ENCODE measurements around the gene PIAS4. TPM values are rescaled to one million over a fixed set of nuclear protein-coding genes. Genes with fewer than 3 reads are reported as not detected.

The PIAS4 gene
- total and polyA plus RNA-seq, 2 of the 13 experiments (the other 11 are each of a cell fraction or from before 2014, with no cell fraction given), result 9.0 to 20.1 TPM

GRCh38 chr19:3958836-3959765, 48.4 kb upstream of the PIAS4 start:
- no peak for DNase-seq (ENCODE audit: low spot score)
- Histone ChIP-seq H4K20me1 (ENCODE audit: insufficient read depth, low read length) (no peaks in the 10 kb centered on the region), H3K9me3 (ENCODE audit: low read length) (no peaks in the 10 kb centered on the region), H3K27ac (ENCODE audit: extremely low read length, insufficient read depth, low read length) (no peak overlapping the region), H3K4me2 (ENCODE audit: low read depth, low read length) (no peak overlapping the region), H3K4me1 (ENCODE audit: insufficient read depth, low read length) (no peaks in the 10 kb centered on the region), H2AFZ (ENCODE audit: low read length) (no peak overlapping the region), H3K4me3 (replicated peaks in 1 of 3; ENCODE audit: insufficient read depth in 1 of 3, low read depth in 2 of 3, low read length in 3 of 3) (no peak overlapping the region), H3K27me3 (ENCODE audit: control insufficient read depth in 1 of 2, insufficient read depth in 2 of 2, low read length in 2 of 2) (no peaks in the 10 kb centered on the region), H3K36me3 (replicated peaks in 1 of 2; ENCODE audit: control insufficient read depth in 1 of 2, insufficient read depth in 2 of 2, low read length in 2 of 2) (peaks cover 15 to 27% of the 10 kb centered on the region in 2 experiments), H3K9ac (ENCODE audit: insufficient read depth, low read depth, low read length) (no peak overlapping the region), H3K79me2 (ENCODE audit: insufficient read depth, low read length) (no peaks in the 10 kb centered on the region)
- ChIA-PET CTCF (ENCODE audit: low intra/inter-chr PET ratio, low total read pairs) (no interaction called here), POLR2A (no interaction called here)
- in situ Hi-C loops (cut with HindIII; ENCODE audit: extremely low pct_ligation_motif_present, low pct_unique_long_range_greater_than_20kb) (no loop called here), intact Hi-C loops (cut with micrococcal nuclease; ENCODE audit: unreplicated experiment) (no loop called here)
- FAIRE-seq, result no peak
- 98% methylated on average over 58 of the region's 86 CpGs for WGBS (ENCODE audit: low lambda C conversion rate)
- BruUV-seq (replicated peaks), result no TSS peak
- TF ChIP-seq ZUFSP (CRISPR knock-in tag; IDR thresholded peaks at IDR 0.05; ENCODE audit: borderline replicate concordance) (no peak), AGO2 (optimal IDR thresholded peaks at IDR 0.05; ENCODE audit: low read depth, low read length) (peak; percentile 30), RBFOX2 (IDR thresholded peaks at IDR 0.05; ENCODE audit: low read depth, low read length) (peak; percentile 35)
- ATAC-seq, result no peak; the same call in 2 of the 3 replicates

GRCh38 chr19:3959766-3960131, 47.8 kb upstream of the PIAS4 start:
- H3K79me2 ChIP-seq (ENCODE audit: insufficient read depth, low read length), result no peaks in the 10 kb centered on the region
- H3K4me3 ChIP-seq (replicated peaks in 1 of 3; ENCODE audit: insufficient read depth in 1 of 3, low read depth in 2 of 3, low read length in 3 of 3), result no peak overlapping the region
- CTCF ChIA-PET (ENCODE audit: low intra/inter-chr PET ratio, low total read pairs), result no interaction called here
- H3K36me3 ChIP-seq (replicated peaks in 1 of 2; ENCODE audit: control insufficient read depth in 1 of 2, insufficient read depth in 2 of 2, low read length in 2 of 2), result peaks cover 18 to 29% of the 10 kb centered on the region in 2 experiments
- no peak overlapping the region for H3K4me2 ChIP-seq (ENCODE audit: low read depth, low read length)
- TF ChIP-seq MAFK (conservative IDR thresholded peaks at IDR 0.05 in 1 of 2, IDR thresholded peaks at IDR 0.05 in 1 of 2; ENCODE audit: low read length in 2 of 2) (no peak), RBFOX2 (IDR thresholded peaks at IDR 0.05; ENCODE audit: low read depth, low read length) (0 out of 2 replicates have a peak, but pooled peaks have one; percentile 10), ATF5 (CRISPR knock-in tag; IDR thresholded peaks at IDR 0.05; ENCODE audit: low read depth) (no peak)
- H2AFZ ChIP-seq (ENCODE audit: low read length), result no peak overlapping the region
- FAIRE-seq (no peak), ATAC-seq (no peak), DNase-seq (ENCODE audit: low spot score) (no peak)
- intact Hi-C loops (cut with micrococcal nuclease; ENCODE audit: unreplicated experiment), result no loop called here
- 96% methylated on average over 10 of the region's 15 CpGs for WGBS (ENCODE audit: low lambda C conversion rate)
- no TSS peak for BruUV-seq (replicated peaks)
- in situ Hi-C loops (cut with HindIII; ENCODE audit: extremely low pct_ligation_motif_present, low pct_unique_long_range_greater_than_20kb), result no loop called here
- POLR2A ChIA-PET, result interaction anchor here (0.7 kb wide), 1 partner anchor 9 kb away, joined by 3 read pairs; no protein-coding TSS in a partner anchor
- no peaks in the 10 kb centered on the region for H4K20me1 ChIP-seq (ENCODE audit: insufficient read depth, low read length)
- H3K9me3 ChIP-seq (ENCODE audit: low read length), result no peaks in the 10 kb centered on the region
- H3K4me1 ChIP-seq (ENCODE audit: insufficient read depth, low read length), result no peaks in the 10 kb centered on the region
- no peaks in the 10 kb centered on the region for H3K27me3 ChIP-seq (ENCODE audit: control insufficient read depth in 1 of 2, insufficient read depth in 2 of 2, low read length in 2 of 2)
- H3K9ac ChIP-seq (ENCODE audit: insufficient read depth, low read depth, low read length), result no peak overlapping the region
- no peak overlapping the region for H3K27ac ChIP-seq (ENCODE audit: extremely low read length, insufficient read depth, low read length)

All from HepG2 (cell line).